OCI-LY1 (cell line): Measurements from ENCODE around the gene PTGDS.

Experiments
- CTCF ChIP-seq: fragments of 200-600 bp; sonication (generic), shearing (Covaris generic); IDR thresholded peaks from 2 replicates; pipeline ENCODE4 v1.5.1; 2017; ENCODE audit warnings: mild to moderate bottlenecking, antibody characterized with exemption, low read length, moderate library complexity, mixed read lengths
- EZH2 ChIP-seq: fragments of 200-600 bp; sonication (generic), shearing (Covaris generic); IDR thresholded peaks from 2 replicates; pipeline ENCODE4 v1.8.0; 2017; ENCODE audit warnings: borderline replicate concordance, mixed run types, mild to moderate bottlenecking, antibody characterized with exemption, low read length, moderate library complexity, mixed read lengths

GRCh38 chr9:136975644-136976043 lies 1.7 kb upstream of the PTGDS start:
- TF ChIP-seq CTCF (peak; percentile 30; the same call in 1 of the 2 replicates), EZH2 (no peak)
